Neural cell (in vitro differentiated cells): ENCODE data around the gene ACOT13.

Experiments used
- EP300 ChIP-seq: fragments of 450-650 bp; conservative IDR thresholded peaks from 2 replicates; pipeline ENCODE4 v1.6.1; 2014; ENCODE audit warnings: antibody characterized with exemption, mild to moderate bottlenecking, moderate library complexity; ENCODE audit not compliant: poor library complexity, severe bottlenecking
- TAF1 ChIP-seq: IDR thresholded peaks from 2 replicates; pipeline ENCODE4 v1.6.1; 2012; ENCODE audit warnings: low read depth
- TF ChIP-seq, protein P1 (sequence below): fragments of 450-650 bp; IDR thresholded peaks from 2 replicates; pipeline ENCODE4 v1.5.1; 2014; ENCODE audit warnings: antibody characterized with exemption, mild to moderate bottlenecking, moderate library complexity; ENCODE audit not compliant: poor library complexity, severe bottlenecking
- TF ChIP-seq, protein P2 (sequence below): IDR thresholded peaks from 2 replicates; pipeline ENCODE4 v1.6.1; 2012; ENCODE audit warnings: borderline replicate concordance

GRCh38 chr6:24694198-24694597, 27.3 kb downstream of the ACOT13 start:
- TF ChIP-seq, protein P1, sequence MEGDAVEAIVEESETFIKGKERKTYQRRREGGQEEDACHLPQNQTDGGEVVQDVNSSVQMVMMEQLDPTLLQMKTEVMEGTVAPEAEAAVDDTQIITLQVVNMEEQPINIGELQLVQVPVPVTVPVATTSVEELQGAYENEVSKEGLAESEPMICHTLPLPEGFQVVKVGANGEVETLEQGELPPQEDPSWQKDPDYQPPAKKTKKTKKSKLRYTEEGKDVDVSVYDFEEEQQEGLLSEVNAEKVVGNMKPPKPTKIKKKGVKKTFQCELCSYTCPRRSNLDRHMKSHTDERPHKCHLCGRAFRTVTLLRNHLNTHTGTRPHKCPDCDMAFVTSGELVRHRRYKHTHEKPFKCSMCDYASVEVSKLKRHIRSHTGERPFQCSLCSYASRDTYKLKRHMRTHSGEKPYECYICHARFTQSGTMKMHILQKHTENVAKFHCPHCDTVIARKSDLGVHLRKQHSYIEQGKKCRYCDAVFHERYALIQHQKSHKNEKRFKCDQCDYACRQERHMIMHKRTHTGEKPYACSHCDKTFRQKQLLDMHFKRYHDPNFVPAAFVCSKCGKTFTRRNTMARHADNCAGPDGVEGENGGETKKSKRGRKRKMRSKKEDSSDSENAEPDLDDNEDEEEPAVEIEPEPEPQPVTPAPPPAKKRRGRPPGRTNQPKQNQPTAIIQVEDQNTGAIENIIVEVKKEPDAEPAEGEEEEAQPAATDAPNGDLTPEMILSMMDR: no peak
- TF ChIP-seq EP300 (no peak), TAF1 (no peak)
- TF ChIP-seq, protein P2, sequence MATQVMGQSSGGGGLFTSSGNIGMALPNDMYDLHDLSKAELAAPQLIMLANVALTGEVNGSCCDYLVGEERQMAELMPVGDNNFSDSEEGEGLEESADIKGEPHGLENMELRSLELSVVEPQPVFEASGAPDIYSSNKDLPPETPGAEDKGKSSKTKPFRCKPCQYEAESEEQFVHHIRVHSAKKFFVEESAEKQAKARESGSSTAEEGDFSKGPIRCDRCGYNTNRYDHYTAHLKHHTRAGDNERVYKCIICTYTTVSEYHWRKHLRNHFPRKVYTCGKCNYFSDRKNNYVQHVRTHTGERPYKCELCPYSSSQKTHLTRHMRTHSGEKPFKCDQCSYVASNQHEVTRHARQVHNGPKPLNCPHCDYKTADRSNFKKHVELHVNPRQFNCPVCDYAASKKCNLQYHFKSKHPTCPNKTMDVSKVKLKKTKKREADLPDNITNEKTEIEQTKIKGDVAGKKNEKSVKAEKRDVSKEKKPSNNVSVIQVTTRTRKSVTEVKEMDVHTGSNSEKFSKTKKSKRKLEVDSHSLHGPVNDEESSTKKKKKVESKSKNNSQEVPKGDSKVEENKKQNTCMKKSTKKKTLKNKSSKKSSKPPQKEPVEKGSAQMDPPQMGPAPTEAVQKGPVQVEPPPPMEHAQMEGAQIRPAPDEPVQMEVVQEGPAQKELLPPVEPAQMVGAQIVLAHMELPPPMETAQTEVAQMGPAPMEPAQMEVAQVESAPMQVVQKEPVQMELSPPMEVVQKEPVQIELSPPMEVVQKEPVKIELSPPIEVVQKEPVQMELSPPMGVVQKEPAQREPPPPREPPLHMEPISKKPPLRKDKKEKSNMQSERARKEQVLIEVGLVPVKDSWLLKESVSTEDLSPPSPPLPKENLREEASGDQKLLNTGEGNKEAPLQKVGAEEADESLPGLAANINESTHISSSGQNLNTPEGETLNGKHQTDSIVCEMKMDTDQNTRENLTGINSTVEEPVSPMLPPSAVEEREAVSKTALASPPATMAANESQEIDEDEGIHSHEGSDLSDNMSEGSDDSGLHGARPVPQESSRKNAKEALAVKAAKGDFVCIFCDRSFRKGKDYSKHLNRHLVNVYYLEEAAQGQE: no peak
